Mesendoderm (in vitro differentiated cells): ENCODE measurements around the gene RPL4.

Source experiments
- DNase-seq: peaks from one replicate; pipeline ENCODE4 v3.0.0; 2013
- H2AK5ac ChIP-seq: 2 replicates; pipeline ENCODE4 v1.6.1; 2013; ENCODE audit warnings: low read length, inconsistent platforms
- H2BK120ac ChIP-seq: 2 replicates; pipeline ENCODE4 v1.6.1; 2013; ENCODE audit warnings: low read depth, mild to moderate bottlenecking, low read length, moderate library complexity, mixed read lengths
- H2BK15ac ChIP-seq: replicated peaks from 2 replicates; pipeline ENCODE4 v1.6.1; 2013; ENCODE audit warnings: low read depth, mild to moderate bottlenecking, moderate library complexity
- H2BK5ac ChIP-seq: 2 replicates; pipeline ENCODE4 v1.6.1; 2013; ENCODE audit warnings: low read length, inconsistent platforms
- H3K18ac ChIP-seq: 2 replicates; pipeline ENCODE4 v1.6.1; 2013; ENCODE audit warnings: mild to moderate bottlenecking, low read length, mixed read lengths
- H3K23ac ChIP-seq: one replicate; pipeline ENCODE4 v1.6.1; 2013; ENCODE audit warnings: low read length
- H3K27ac ChIP-seq: 2 replicates; pipeline ENCODE4 v1.5.1; 2013; ENCODE audit warnings: low read depth, mild to moderate bottlenecking, inconsistent platforms, low read length, moderate library complexity
- H3K27me3 ChIP-seq: 2 replicates; pipeline ENCODE4 v1.6.1; 2013; ENCODE audit warnings: low read length, control low read depth, mild to moderate bottlenecking, inconsistent platforms; ENCODE audit not compliant: insufficient read depth, poor library complexity
- H3K36me3 ChIP-seq: 2 replicates; pipeline ENCODE4 v1.6.1; 2013; ENCODE audit warnings: low read length, inconsistent platforms; ENCODE audit not compliant: control insufficient read depth, insufficient read depth
- H3K4ac ChIP-seq: one replicate; pipeline ENCODE4 v1.6.1; 2013; ENCODE audit warnings: low read depth, mild to moderate bottlenecking, low read length, moderate library complexity
- H3K4me1 ChIP-seq: 2 replicates; pipeline ENCODE4 v1.6.1; 2013; ENCODE audit warnings: low read depth, low read length, inconsistent platforms; ENCODE audit not compliant: control insufficient read depth
- H3K4me2 ChIP-seq: 2 replicates; pipeline ENCODE4 v1.6.1; 2013; ENCODE audit warnings: low read length
- H3K4me3 ChIP-seq: 2 replicates; pipeline ENCODE4 v1.5.1; 2013; ENCODE audit warnings: mild to moderate bottlenecking, low read length
- H3K56ac ChIP-seq: one replicate; pipeline ENCODE4 v1.6.1; 2013; ENCODE audit warnings: low read length
- H3K79me1 ChIP-seq: 2 replicates; pipeline ENCODE4 v1.6.1; 2013; ENCODE audit warnings: low read length, inconsistent platforms
- H3K79me2 ChIP-seq: 2 replicates; pipeline ENCODE4 v1.6.1; 2013; ENCODE audit warnings: mild to moderate bottlenecking, low read length; ENCODE audit not compliant: control insufficient read depth, insufficient read depth
- H3K9ac ChIP-seq: 2 replicates; pipeline ENCODE4 v1.6.1; 2013; ENCODE audit warnings: low read length, inconsistent platforms
- H4K5ac ChIP-seq: one replicate; pipeline ENCODE4 v1.6.1; 2013; ENCODE audit warnings: low read length
- H4K8ac ChIP-seq: one replicate; pipeline ENCODE4 v1.6.1; 2013; ENCODE audit warnings: low read depth, mild to moderate bottlenecking, control low read depth, low read length, moderate library complexity
- WGBS: extraction: QIAGEN DNeasy Blood & Tissue Kit; methylation state at CpG from one replicate; pipeline ENCODE4 v1.1.7; 2013; ENCODE audit warnings: low lambda C conversion rate, missing lambda C conversion rate; ENCODE audit not compliant: insufficient coverage; ENCODE audit errors: extremely low coverage; 5-methylcytosine and 5-hydroxymethylcytosine counted together

The RPL4 gene

GRCh38 chr15:66481107-66481856 lies 23.4 kb downstream of the RPL4 start:
- Histone ChIP-seq H3K79me2 (peaks cover 8% of the 10 kb centered on the region), H3K79me1 (peaks cover 30% of the 10 kb centered on the region), H3K27me3 (no peaks in the 10 kb centered on the region), H2AK5ac (no peak overlapping the region), H3K9ac (no peak overlapping the region), H3K4ac (no peak overlapping the region), H3K23ac (no peak overlapping the region), H3K4me3 (no peak overlapping the region), H4K8ac (no peak overlapping the region), H2BK5ac (no peak overlapping the region), H2BK120ac (no peak overlapping the region), H3K4me1 (peaks cover 10% of the 10 kb centered on the region), H4K5ac (no peak overlapping the region), H3K56ac (peak overlapping the region; percentile 35), H3K4me2 (no peak overlapping the region), H3K36me3 (peaks cover 5% of the 10 kb centered on the region), H2BK15ac (no peak overlapping the region), H3K27ac (no peak overlapping the region), H3K18ac (no peak overlapping the region)
- no CpG with 5 or more reads among the region's 10 CpGs for WGBS
- DNase-seq = no peak

DNA sequence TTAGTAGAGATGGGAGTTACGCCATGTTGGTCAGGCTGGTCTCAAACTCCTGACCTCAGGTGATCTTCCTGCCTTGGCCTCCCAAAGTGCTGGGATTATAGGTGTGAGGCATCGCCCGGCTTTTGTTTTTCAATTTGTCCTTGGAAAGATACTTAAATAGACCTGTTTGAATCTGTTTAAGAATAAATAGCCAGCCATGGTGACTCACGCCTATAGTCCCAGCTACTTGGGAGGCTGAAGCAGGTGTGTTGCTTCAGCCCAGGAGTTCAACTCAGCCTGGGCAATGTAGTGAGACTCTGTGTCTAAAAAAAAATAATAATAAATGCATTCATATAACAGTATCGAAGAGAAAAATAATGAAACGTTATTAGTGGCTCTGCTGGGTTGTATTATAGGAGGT lies 24.4 kb downstream of the RPL4 start:
- Histone ChIP-seq H2BK15ac (no peak overlapping the region), H3K9ac (no peak overlapping the region)
- WGBS = 100% methylated on average over 2 of the region's 6 CpGs

DNA sequence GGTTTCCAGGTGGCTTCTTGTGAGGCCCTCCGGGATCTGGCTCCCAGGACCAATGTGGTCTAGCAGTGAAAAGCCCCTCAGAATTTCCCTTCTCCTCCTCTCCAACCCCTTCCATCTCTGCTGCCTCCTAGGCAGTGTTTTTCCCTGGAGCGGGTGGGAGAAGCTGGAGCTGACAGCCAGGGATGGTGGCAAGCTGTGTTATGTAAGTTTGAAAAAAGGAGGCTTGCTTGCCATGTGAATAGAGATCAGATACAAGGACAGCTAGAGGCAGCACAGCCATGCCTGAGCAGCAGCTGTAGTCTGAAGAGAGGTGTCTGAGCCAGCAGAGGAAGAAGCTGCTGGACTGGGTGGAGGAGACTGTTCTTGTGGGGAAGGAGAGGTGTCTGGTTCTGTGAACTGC lies 27.6 kb downstream of the RPL4 start:
- no peaks in the 10 kb centered on the region for H3K27me3 ChIP-seq
- peak overlapping the region; percentile 97 for H2BK5ac ChIP-seq
- H3K23ac ChIP-seq = peak overlapping the region; percentile 59
- peak overlapping the region; percentile 0 for H3K18ac ChIP-seq
- no peak overlapping the region for H2BK120ac ChIP-seq
- H3K4ac ChIP-seq = peak overlapping the region; percentile 39
- H3K4me3 ChIP-seq = no peak overlapping the region
- H2AK5ac ChIP-seq = peak overlapping the region; percentile 97
- no peak overlapping the region for H3K27ac ChIP-seq
- H4K5ac ChIP-seq = no peak overlapping the region
- peaks cover 26% of the 10 kb centered on the region for H3K79me1 ChIP-seq
- H3K56ac ChIP-seq = peak overlapping the region; percentile 75
- no peak overlapping the region for H2BK15ac ChIP-seq
- peak overlapping the region; percentile 64 for H3K9ac ChIP-seq
- H3K36me3 ChIP-seq = peaks cover 2% of the 10 kb centered on the region
- H3K79me2 ChIP-seq = peaks cover 10% of the 10 kb centered on the region
- H3K4me2 ChIP-seq = no peak overlapping the region
- DNase-seq = no peak
- H4K8ac ChIP-seq = no peak overlapping the region
- peaks cover 34% of the 10 kb centered on the region for H3K4me1 ChIP-seq
- no CpG with 5 or more reads among the region's 2 CpGs for WGBS

More for the DNA sequence above, 24.4 kb downstream of the RPL4 start:
- DNase-seq = no peak
- H3K4me1 ChIP-seq = peaks cover 19% of the 10 kb centered on the region
- H3K4me2 ChIP-seq = no peak overlapping the region
- H3K23ac ChIP-seq = no peak overlapping the region
- no peak overlapping the region for H2BK120ac ChIP-seq
- H2BK5ac ChIP-seq = no peak overlapping the region
- no peaks in the 10 kb centered on the region for H3K27me3 ChIP-seq
- H4K5ac ChIP-seq = no peak overlapping the region
- H3K27ac ChIP-seq = no peak overlapping the region
- peaks cover 5% of the 10 kb centered on the region for H3K36me3 ChIP-seq
- no peak overlapping the region for H3K56ac ChIP-seq
- no peak overlapping the region for H3K18ac ChIP-seq
- H2AK5ac ChIP-seq = no peak overlapping the region
- no peak overlapping the region for H3K4me3 ChIP-seq
- H3K4ac ChIP-seq = no peak overlapping the region
- H4K8ac ChIP-seq = no peak overlapping the region
- H3K79me1 ChIP-seq = peaks cover 32% of the 10 kb centered on the region
- H3K79me2 ChIP-seq = peaks cover 10% of the 10 kb centered on the region

DNA sequence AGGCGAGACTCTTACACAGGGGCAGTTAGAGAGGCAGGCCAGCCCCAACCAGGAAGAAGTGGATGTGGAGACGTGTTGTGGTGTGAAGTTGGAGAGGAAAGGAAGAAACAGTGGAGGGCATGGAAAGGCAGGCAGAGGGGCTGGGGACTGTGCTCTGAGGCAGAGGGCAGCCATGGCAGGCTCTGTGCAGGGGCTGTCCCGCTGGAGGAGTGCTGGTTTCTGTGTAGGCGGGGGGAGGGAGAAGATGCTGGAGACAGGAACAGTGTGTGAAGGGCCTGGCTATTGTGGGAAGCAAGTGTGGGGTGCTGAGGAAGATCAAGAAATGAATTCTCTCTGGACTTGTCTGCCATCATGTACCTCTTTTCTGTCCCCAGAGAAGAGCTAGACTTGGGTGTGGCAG lies 28.1 kb downstream of the RPL4 start:
- WGBS = no CpG with 5 or more reads among the region's 4 CpGs
- no peak overlapping the region for H2BK15ac ChIP-seq
- peaks cover 2% of the 10 kb centered on the region for H3K36me3 ChIP-seq
- peak overlapping the region; percentile 75 for H3K56ac ChIP-seq
- peaks cover 26% of the 10 kb centered on the region for H3K79me1 ChIP-seq
- peaks cover 35% of the 10 kb centered on the region for H3K4me1 ChIP-seq
- DNase-seq = no peak
- H2BK5ac ChIP-seq = peak overlapping the region; percentile 97
- no peak overlapping the region for H3K4me2 ChIP-seq
- peak overlapping the region; percentile 31 for H3K27ac ChIP-seq
- H3K79me2 ChIP-seq = peaks cover 10% of the 10 kb centered on the region
- H3K27me3 ChIP-seq = no peaks in the 10 kb centered on the region
- H4K8ac ChIP-seq = no peak overlapping the region
- peak overlapping the region; percentile 22 for H3K4ac ChIP-seq
- peak overlapping the region; percentile 59 for H3K23ac ChIP-seq
- peak overlapping the region; percentile 97 for H2AK5ac ChIP-seq
- H4K5ac ChIP-seq = no peak overlapping the region
- H3K4me3 ChIP-seq = no peak overlapping the region
- H3K18ac ChIP-seq = peak overlapping the region; percentile 43
- H3K9ac ChIP-seq = peak overlapping the region; percentile 64
- no peak overlapping the region for H2BK120ac ChIP-seq

DNA sequence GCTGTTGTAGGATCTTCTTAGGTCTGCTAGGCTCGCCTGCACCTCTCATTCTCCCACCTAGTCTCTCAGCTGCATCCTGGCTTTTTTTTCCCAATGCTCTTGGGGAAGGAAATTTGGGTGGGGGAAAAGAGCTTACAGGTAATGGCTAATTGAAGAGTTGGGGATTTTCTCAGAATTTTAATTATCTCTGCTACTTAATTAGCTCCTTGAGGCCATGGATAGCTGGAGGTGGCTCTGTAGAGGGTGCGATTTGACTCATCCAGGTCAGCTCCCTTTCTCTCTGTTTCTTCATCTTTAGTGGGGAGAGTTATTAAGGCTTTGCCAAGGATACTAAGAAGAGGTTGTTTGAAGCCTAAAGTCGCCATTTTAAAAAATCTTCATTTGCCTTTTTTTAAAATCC lies 29.7 kb downstream of the RPL4 start:
- Histone ChIP-seq H3K4ac (no peak overlapping the region), H3K4me1 (peaks cover 39% of the 10 kb centered on the region), H3K23ac (no peak overlapping the region), H2BK5ac (peak overlapping the region; percentile 96), H3K27me3 (no peaks in the 10 kb centered on the region), H3K36me3 (no peaks in the 10 kb centered on the region), H3K27ac (peak overlapping the region; percentile 97), H3K56ac (peak overlapping the region; percentile 85), H3K79me2 (peaks cover 10% of the 10 kb centered on the region), H2BK120ac (peak overlapping the region; percentile 28), H3K18ac (peak overlapping the region; percentile 86), H4K8ac (no peak overlapping the region), H2AK5ac (no peak overlapping the region), H3K9ac (peak overlapping the region; percentile 65), H2BK15ac (no peak overlapping the region), H4K5ac (no peak overlapping the region), H3K79me1 (peaks cover 26% of the 10 kb centered on the region), H3K4me3 (no peak overlapping the region), H3K4me2 (no peak overlapping the region)
- DNase-seq = no peak
- WGBS = no CpG with 5 or more reads among the region's 3 CpGs
